H1 (cell line): ENCODE data around the gene ZNF768.

ENCODE experiments used
- CTCF ChIP-seq, 3 experiments: IDR thresholded peaks; 1 replicate in 2 of 3; 2 replicates in 1 of 3; pipeline versions ENCODE4 v1.5.1 to v1.6.1; 2011; ENCODE audit warnings: low read length in 3 of 3, mild to moderate bottlenecking in 3 of 3, inconsistent platforms in 2 of 3, low read depth in 1 of 3, moderate library complexity in 1 of 3; ENCODE audit not compliant: insufficient read depth in 1 of 3; ENCODE audit errors: control extremely low read depth in 1 of 3
- POLR2A ChIP-seq, 2 experiments: IDR thresholded peaks; 1 replicate in 1 of 2; 2 replicates in 1 of 2; pipeline ENCODE4 v1.6.1; 2011; ENCODE audit warnings: low read depth in 2 of 2, low read length in 2 of 2, mild to moderate bottlenecking in 2 of 2; ENCODE audit errors: control extremely low read depth in 1 of 2

- TF ChIP-seq CTCF (IDR thresholded peaks at IDR 0.05; ENCODE audit: control extremely low read depth in 1 of 3, insufficient read depth in 1 of 3, low read depth in 1 of 3, low read length in 3 of 3) (no peak), POLR2A (IDR thresholded peaks at IDR 0.05; ENCODE audit: control extremely low read depth in 1 of 2, low read depth in 2 of 2, low read length in 2 of 2) (no peak)
Measured at GRCh38 chr16:30561089-30561816, 34.9 kb upstream of the ZNF768 start.
